PC-3 (cell line): ENCODE results near the gene BPIFB3.
"Not testable (repeated sequence)": the region's sequence is repeated elsewhere in the genome, so short reads cannot be mapped to it uniquely, and the experiment has no call there.

Experiments
- EZH2 ChIP-seq: fragments of 300-600 bp; sonication (generic); IDR thresholded peaks from one replicate; pipeline ENCODE4 v1.6.1; 2017; ENCODE audit warnings: antibody characterized with exemption, mild to moderate bottlenecking, low read length; ENCODE audit not compliant: unreplicated experiment
- TF ChIP-seq, protein P1 (sequence below): fragments of 300-600 bp; sonication (generic); conservative IDR thresholded peaks from 2 replicates; pipeline ENCODE4 v1.5.1; 2017; ENCODE audit warnings: antibody characterized with exemption, low read depth, mild to moderate bottlenecking, low read length

GRCh38 chr20:33095902-33096584 lies 42.3 kb downstream of the BPIFB3 start:
- not testable (repeated sequence) for TF ChIP-seq EZH2
- TF ChIP-seq, protein P1, sequence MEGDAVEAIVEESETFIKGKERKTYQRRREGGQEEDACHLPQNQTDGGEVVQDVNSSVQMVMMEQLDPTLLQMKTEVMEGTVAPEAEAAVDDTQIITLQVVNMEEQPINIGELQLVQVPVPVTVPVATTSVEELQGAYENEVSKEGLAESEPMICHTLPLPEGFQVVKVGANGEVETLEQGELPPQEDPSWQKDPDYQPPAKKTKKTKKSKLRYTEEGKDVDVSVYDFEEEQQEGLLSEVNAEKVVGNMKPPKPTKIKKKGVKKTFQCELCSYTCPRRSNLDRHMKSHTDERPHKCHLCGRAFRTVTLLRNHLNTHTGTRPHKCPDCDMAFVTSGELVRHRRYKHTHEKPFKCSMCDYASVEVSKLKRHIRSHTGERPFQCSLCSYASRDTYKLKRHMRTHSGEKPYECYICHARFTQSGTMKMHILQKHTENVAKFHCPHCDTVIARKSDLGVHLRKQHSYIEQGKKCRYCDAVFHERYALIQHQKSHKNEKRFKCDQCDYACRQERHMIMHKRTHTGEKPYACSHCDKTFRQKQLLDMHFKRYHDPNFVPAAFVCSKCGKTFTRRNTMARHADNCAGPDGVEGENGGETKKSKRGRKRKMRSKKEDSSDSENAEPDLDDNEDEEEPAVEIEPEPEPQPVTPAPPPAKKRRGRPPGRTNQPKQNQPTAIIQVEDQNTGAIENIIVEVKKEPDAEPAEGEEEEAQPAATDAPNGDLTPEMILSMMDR: peak; percentile 95
